Hematopoietic multipotent progenitor cell treated with erythropoietin and hydrocortisone succinate and interleukin-3 and kit ligand, for 17 days (in vitro differentiated cells): Measurements from ENCODE around the gene MLPH.
A peak's percentile ranks its signal among the peaks of the same experiment; 100 is the strongest.
"Not testable (repeated sequence)": the region's sequence is repeated elsewhere in the genome, so short reads cannot be mapped to it uniquely, and the experiment has no call there.

ENCODE experiments used
- DNase-seq: peaks from one replicate; pipeline ENCODE4 v3.0.0-alpha.2; 2015; ENCODE audit warnings: low spot score

Gene MLPH

GRCh38 chr2:237458519-237458918 is 28.5 kb upstream of the MLPH start:
- no peak for DNase-seq

- no peak for DNase-seq
Measured at GRCh38 chr2:237459226-237459625, 27.8 kb upstream of the MLPH start.

GRCh38 chr2:237459741-237460174 is 27.3 kb upstream of the MLPH start:
- no peak for DNase-seq

- DNase-seq: no peak
Measured at GRCh38 chr2:237464757-237465391, 22.2 kb upstream of the MLPH start.

GRCh38 chr2:237465515-237466148 is 21.4 kb upstream of the MLPH start:
- no peak for DNase-seq

GRCh38 chr2:237466211-237466610 is 20.8 kb upstream of the MLPH start:
- DNase-seq: no peak

DNA sequence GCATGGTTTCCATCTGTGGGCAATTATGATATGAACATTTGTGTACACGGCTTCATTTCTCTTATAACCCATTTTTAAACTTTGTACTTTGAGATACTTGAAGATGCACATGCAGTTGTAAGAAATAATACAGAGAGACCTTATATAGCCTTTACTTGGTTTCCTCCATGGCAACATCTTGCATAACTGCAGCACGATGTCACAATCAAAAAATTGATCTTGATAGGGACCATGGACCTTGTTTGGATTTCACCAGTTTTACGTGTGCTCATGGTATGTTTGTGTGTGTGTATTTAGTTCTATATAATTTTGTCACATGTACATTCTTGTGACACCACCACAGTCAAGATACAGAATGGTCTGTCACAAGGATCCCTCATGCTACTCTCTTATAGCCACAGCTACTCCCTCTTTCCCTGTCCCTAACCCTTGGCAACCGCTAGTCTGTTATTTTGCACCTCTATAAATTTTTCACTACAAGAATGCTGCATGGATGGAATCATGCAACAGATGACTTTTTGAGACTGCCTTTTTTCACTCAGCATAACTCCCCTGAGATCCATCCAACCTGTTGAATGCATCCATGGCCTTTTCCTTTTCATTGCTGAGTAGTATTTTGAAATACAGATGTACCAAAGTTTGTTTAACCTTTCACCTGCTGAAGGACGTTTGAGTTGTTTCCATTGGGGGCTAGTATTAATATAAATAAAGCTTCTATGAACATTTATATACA is 19.4 kb upstream of the MLPH start:
- DNase-seq: no peak

DNA sequence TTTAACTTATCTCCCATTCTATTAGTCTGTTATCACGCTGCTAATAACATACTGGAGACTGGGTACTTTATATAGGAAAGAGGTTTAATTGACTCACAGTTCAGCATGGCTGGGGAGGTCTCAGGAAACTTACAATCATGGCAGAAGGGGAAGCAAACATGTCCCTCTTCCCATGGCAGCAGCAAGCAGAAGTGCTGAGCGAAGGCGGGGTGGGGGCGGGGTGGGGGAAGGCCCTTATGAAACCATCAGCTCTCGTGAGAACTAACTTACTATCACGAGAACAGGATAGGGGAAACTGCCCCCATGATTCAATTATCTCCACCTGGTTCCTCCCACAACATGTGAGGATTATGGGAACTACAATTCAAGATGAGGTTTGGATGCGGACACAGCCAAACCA is 17.6 kb upstream of the MLPH start:
- DNase-seq: not testable (repeated sequence)

GRCh38 chr2:237469849-237470248 is 17.2 kb upstream of the MLPH start:
- no peak for DNase-seq

DNA sequence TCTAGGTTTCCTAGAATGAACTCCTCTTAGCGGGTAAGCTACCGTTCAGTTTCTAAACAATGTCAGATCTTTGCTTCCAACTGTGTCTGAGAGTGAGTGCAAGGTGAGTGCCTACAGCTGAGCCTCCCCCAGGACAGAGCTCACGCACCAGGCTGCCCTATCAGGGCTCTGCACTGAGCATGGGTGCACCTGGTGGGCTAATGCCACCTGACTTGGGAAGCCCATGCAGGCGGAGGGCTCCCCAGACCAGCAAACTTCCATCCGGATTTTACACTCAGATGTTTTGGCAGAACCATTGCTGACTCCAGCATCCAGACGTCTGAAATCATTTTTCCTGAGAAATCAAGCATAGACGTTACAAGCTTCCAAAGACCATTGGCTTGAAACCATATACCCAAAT is 16.1 kb upstream of the MLPH start:
- DNase-seq: no peak

GRCh38 chr2:237471438-237472186 is 15.4 kb upstream of the MLPH start:
- DNase-seq: no peak

GRCh38 chr2:237472187-237472712 is 14.8 kb upstream of the MLPH start:
- no peak for DNase-seq

- DNase-seq: no peak
Measured at GRCh38 chr2:237472909-237473877, 13.9 kb upstream of the MLPH start.

DNA sequence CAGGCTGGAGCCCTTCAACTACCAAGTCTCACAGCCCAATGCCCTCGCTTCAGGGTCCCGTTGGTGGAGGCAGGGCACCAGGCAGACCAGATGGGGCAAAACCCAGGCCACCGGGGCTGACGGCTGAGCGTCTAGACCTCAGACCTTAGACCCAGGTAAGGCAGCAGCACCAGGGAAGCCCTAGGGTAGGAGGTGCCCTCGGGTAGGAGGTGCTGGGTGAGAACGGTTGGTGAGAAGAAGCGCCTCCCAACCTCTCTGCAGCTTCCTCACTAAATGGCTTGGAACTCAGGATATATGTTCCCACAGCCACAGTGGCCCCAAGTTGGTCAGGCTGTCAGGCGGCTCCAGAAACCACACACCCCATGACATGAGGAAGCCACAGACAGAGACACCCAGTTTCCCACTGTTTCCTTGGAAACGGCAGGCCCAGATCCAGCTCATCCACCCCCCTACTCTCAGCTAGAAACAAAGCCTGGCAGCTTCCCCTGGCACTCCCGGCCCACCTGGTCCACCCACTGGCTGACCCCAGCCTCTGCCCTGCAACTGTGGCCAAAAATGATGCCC is 13.1 kb upstream of the MLPH start:
- no peak for DNase-seq

- DNase-seq: no peak
Measured at GRCh38 chr2:237474442-237474911, 12.6 kb upstream of the MLPH start.

DNA sequence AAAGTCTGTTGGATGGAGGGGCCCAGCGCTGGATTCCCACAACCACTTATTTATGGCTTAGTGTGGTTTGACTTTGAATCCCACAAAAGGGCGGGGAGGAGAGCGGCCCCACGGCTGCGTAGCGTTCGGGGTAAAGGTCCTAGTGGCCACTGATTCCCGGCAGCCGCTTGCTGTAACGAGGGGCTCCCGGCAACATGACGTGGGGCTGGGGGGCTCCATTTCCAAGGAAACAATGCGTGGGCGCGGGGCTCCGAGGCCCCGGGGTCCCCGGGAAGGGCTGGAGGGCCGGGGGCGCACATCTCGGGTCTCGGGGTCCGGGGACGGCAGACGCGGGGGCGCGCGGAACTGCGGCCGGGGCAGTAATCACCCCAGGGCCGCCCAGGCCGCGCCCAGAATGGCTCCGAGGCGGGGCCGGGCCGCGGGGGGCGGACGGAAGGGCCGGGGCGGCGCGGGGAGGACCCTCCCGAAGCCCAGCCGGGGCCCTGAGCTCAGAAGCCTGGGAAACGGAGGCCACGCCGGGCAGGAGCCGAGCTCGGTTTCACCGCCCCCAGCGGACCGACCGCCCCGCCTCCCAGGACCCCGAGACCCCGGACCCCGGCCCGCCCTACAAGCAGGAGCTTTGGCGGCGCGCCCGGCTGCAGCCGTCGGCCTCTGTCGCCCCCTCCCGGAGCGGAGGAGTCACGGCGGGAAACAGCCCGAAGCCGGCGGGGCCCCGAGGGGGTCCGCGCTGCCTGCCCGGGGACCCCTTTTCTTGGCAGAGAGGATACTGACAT is 11.9 kb upstream of the MLPH start:
- peak; percentile 59 for DNase-seq

DNA sequence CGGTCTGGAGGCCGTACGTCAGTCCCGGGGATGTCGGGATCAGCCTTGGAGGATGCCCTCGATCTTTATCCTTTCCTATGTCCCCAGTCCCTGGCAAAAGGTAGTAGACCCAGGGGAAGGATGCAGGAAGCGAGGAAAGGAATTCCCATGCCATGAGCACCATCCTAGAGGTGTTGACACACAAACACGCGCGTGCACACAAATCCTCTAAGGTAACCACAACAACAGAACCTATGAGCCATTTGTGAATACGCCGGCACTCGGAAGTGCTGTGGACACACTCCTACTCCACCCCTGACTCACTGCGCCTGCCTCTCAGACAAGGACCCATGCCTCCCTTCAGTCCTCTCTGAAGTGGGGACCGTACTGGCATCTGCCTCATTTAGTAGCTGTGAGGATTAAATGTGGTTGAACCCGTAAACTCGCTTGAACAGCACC is 11.3 kb upstream of the MLPH start:
- no peak for DNase-seq

DNA sequence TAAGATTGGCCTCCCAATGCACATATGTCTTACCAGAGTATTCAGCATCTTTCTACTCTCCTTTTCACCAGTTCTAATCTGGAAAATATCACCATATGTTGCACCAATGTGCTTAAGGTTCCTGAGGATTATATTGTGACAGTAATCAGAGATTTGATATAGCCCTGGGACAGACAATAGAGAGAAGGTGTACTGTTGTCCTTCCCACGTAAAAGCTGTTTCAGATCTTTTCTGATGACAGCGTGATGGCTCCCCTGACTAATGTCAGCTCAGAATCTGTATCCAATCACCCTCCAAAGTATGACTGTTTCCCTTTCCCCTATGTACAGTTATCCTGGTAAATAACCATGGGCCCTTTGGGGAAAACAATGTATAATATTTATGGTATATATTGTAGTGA is 9.0 kb upstream of the MLPH start:
- DNase-seq: no peak

DNA sequence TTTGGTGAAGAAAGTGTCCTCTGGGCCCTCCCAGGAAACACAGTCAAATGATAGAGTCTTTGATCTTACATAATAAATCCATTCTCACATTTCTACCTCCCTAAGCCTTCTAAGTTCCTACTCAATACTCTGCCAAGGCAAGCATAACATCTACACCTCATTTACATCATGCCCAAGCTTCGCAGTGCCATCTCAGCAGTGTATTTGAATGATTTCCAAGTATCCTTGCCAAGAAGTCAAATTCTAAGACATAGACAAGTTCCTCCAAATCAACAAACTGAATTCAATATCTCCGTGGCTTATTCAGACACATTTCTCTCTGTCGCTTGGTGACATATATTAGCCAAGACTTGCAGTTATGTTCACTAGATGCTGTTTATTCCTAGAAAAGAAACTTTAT is 8.1 kb upstream of the MLPH start:
- no peak for DNase-seq

GRCh38 chr2:237479747-237480146 is 7.3 kb upstream of the MLPH start:
- DNase-seq: no peak
